Measurements from ENCODE around the gene GRK5.
"Not testable (repeated sequence)": the region's sequence is repeated elsewhere in the genome, so short reads cannot be mapped to it uniquely, and the experiment has no call there.

The GRK5 gene

GRCh38 chr10:119177708-119178371 is 29.5 kb upstream of the GRK5 start:
- Histone ChIP-seq H3K4me3 (ENCODE audit: low read depth in 1 of 2, low read length in 1 of 2) (peak overlapping the region; percentile 92 to 99), H3K36me3 (peaks cover 17% of the 10 kb centered on the region), H3K9me3 (no peaks in the 10 kb centered on the region), H3K4me1 (ENCODE audit: control insufficient read depth in 1 of 2, insufficient read depth in 1 of 2, low read depth in 1 of 2, low read length in 1 of 2) (peaks cover 11 to 13% of the 10 kb centered on the region in 2 experiments), H3K27ac (peak overlapping the region; percentile 80), H3K27me3 (no peaks in the 10 kb centered on the region)
- no peak for TF ChIP-seq CTCF (IDR thresholded peaks at IDR 0.05)

- peak; percentile 63 for TF ChIP-seq CTCF (IDR thresholded peaks at IDR 0.05)
- Histone ChIP-seq H3K4me1 (ENCODE audit: control insufficient read depth in 1 of 2, insufficient read depth in 1 of 2, low read depth in 1 of 2, low read length in 1 of 2) (peaks cover 11 to 13% of the 10 kb centered on the region in 2 experiments), H3K36me3 (peaks cover 10% of the 10 kb centered on the region), H3K27ac (peak within 1 kb of the TSS; percentile 80), H3K27me3 (no peaks in the 10 kb centered on the region), H3K9me3 (no peaks in the 10 kb centered on the region), H3K4me3 (ENCODE audit: low read depth in 1 of 2, low read length in 1 of 2) (peak within 1 kb of the TSS; percentile 92 to 99)
Observed at GRCh38 chr10:119178372-119179119, 28.8 kb upstream of the GRK5 start, which contains the start of gene PRDX3. Gene PRDX3 (minus strand): TSS chr10:119178812. CDS start chr10:119178790, 22 bp downstream.

- not testable (repeated sequence) for H3K27me3 ChIP-seq; H3K27ac ChIP-seq; H3K9me3 ChIP-seq; H3K4me3 ChIP-seq (ENCODE audit: low read depth in 1 of 2, low read length in 1 of 2); H3K36me3 ChIP-seq
- peaks cover 11 to 13% of the 10 kb centered on the region in 2 experiments for H3K4me1 ChIP-seq (ENCODE audit: control insufficient read depth in 1 of 2, insufficient read depth in 1 of 2, low read depth in 1 of 2, low read length in 1 of 2)
Observed at GRCh38 chr10:119180850-119181400, 26.4 kb upstream of the GRK5 start.

- peaks cover 3 to 4% of the 10 kb centered on the region in 2 experiments for H3K4me1 ChIP-seq (ENCODE audit: control insufficient read depth in 1 of 2, insufficient read depth in 1 of 2, low read depth in 1 of 2, low read length in 1 of 2)
- H3K4me3 ChIP-seq (ENCODE audit: low read depth in 1 of 2, low read length in 1 of 2), result no peak overlapping the region
- H3K9me3 ChIP-seq, result no peaks in the 10 kb centered on the region
- H3K36me3 ChIP-seq, result no peaks in the 10 kb centered on the region
- no peaks in the 10 kb centered on the region for H3K27me3 ChIP-seq
- H3K27ac ChIP-seq, result no peak overlapping the region
- TF ChIP-seq CTCF (IDR thresholded peaks at IDR 0.05), result no peak
Observed at GRCh38 chr10:119183664-119184412, 23.5 kb upstream of the GRK5 start.

GRCh38 chr10:119189811-119190282 is 17.5 kb upstream of the GRK5 start:
- H3K27ac ChIP-seq, result no peak overlapping the region
- peaks cover 8 to 10% of the 10 kb centered on the region in 2 experiments for H3K4me1 ChIP-seq (ENCODE audit: control insufficient read depth in 1 of 2, insufficient read depth in 1 of 2, low read depth in 1 of 2, low read length in 1 of 2)
- H3K36me3 ChIP-seq, result no peaks in the 10 kb centered on the region
- no peaks in the 10 kb centered on the region for H3K27me3 ChIP-seq
- TF ChIP-seq CTCF (IDR thresholded peaks at IDR 0.05), result no peak
- H3K4me3 ChIP-seq (ENCODE audit: low read depth in 1 of 2, low read length in 1 of 2), result no peak overlapping the region
- H3K9me3 ChIP-seq, result no peaks in the 10 kb centered on the region

Data from neutrophil (primary cell).